Measurements from ENCODE around the gene ANKIB1. TPM values are rescaled to one million over a fixed set of nuclear protein-coding genes. Genes with fewer than 3 reads are reported as not detected.
A peak's percentile ranks its signal among the peaks of the same experiment; 100 is the strongest.

The ANKIB1 gene
- total and polyA plus RNA-seq, 9 of the 15 experiments (the other 6 are each of a cell fraction or from before 2014, with no cell fraction given), result 5.9 to 25.2 (median 16.1) TPM

DNA sequence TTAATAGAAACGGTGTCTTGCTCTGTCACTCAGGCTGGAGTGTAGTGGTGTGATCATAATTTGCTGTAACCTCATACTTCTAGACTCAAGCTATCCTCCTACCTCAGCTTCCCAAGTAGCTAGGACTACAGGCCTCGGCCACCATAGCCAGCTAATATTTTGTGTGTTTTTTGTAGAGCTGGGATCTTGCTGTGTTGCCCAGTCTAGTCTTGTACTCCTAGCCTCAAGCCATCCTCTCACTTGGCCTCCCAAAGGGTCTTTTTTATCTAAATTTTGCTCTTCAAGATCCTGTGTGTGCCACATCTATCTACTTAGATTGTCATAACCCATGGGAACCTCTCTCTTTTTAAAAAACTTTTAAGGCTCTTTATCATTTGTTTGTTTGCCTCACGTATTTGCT lies 50.5 kb downstream of the ANKIB1 start:
- no peaks in the 10 kb centered on the region for H4K20me1 ChIP-seq (replicated peaks; ENCODE audit: control insufficient read depth, insufficient read depth, low read length)
- H3K9ac ChIP-seq (ENCODE audit: insufficient read depth in 1 of 2, low read depth in 2 of 2, low read length in 2 of 2), result no peak overlapping the region
- ATAC-seq (peak; percentile 32; the same call in 2 of the 3 replicates), FAIRE-seq (no peak), DNase-seq (ENCODE audit: extremely low read depth in 1 of 4, low spot score in 3 of 4) (no peak)
- ChIA-PET POLR2A (interaction anchor here (0.5 to 2.0 kb wide), 4 partner anchors 16 to 188 kb away, joined by 3 to 5 read pairs (median 3); no protein-coding TSS in a partner anchor), CTCF (ENCODE audit: low intra/inter-chr PET ratio) (no interaction called here)
- H3K4me2 ChIP-seq (ENCODE audit: insufficient read depth, low read length), result no peak overlapping the region
- no peaks in the 10 kb centered on the region for H3K27me3 ChIP-seq (ENCODE audit: control insufficient read depth in 2 of 2, insufficient read depth in 2 of 2, low read length in 2 of 2)
- no peak overlapping the region for H3K27ac ChIP-seq (ENCODE audit: extremely low read depth, low read depth, low read length)
- peaks cover 22% of the 10 kb centered on the region; the same call in 2 of the 3 replicates for H3K36me3 ChIP-seq (ENCODE audit: control insufficient read depth, insufficient read depth, low read length)
- H2AFZ ChIP-seq (ENCODE audit: low read depth, low read length), result no peak overlapping the region
- TF ChIP-seq ZNF121 (CRISPR knock-in tag; conservative IDR thresholded peaks at IDR 0.05), result peak; percentile 54; the same call in 1 of the 2 replicates
- TF ChIP-seq, protein P1, sequence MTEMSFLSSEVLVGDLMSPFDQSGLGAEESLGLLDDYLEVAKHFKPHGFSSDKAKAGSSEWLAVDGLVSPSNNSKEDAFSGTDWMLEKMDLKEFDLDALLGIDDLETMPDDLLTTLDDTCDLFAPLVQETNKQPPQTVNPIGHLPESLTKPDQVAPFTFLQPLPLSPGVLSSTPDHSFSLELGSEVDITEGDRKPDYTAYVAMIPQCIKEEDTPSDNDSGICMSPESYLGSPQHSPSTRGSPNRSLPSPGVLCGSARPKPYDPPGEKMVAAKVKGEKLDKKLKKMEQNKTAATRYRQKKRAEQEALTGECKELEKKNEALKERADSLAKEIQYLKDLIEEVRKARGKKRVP (CRISPR knock-in tag; IDR thresholded peaks at IDR 0.05), result no peak
- H3K4me1 ChIP-seq (replicated peaks in 1 of 2; ENCODE audit: control insufficient read depth in 2 of 2, insufficient read depth in 2 of 2, low read length in 2 of 2), result peaks cover 0 to 3% of the 10 kb centered on the region in 2 experiments; a peak in 1 of 5 replicates
- BruUV-seq (replicated peaks), result no TSS peak
- no peaks in the 10 kb centered on the region for H3K9me3 ChIP-seq (replicated peaks; ENCODE audit: control insufficient read depth, insufficient read depth, low read depth, low read length)
- intact Hi-C loops (cut with micrococcal nuclease) (loop anchor here (10.0 kb wide), 1 partner anchor 51 kb away; the partner anchor contains the start of genes ANKIB1 and KRIT1), in situ Hi-C loops (cut with MboI) (no loop called here)
- WGBS (ENCODE audit: insufficient coverage, low coverage, missing lambda C conversion rate), result 93% methylated on average over 3 of the region's 3 CpGs
- H3K9me1 ChIP-seq (ENCODE audit: control insufficient read depth, insufficient read depth, low read length), result no peaks in the 10 kb centered on the region
- no peaks in the 10 kb centered on the region; the same call in 2 of the 3 replicates for H3K79me2 ChIP-seq (ENCODE audit: control insufficient read depth, insufficient read depth, low read length)
- no peak overlapping the region for H3K4me3 ChIP-seq

DNA sequence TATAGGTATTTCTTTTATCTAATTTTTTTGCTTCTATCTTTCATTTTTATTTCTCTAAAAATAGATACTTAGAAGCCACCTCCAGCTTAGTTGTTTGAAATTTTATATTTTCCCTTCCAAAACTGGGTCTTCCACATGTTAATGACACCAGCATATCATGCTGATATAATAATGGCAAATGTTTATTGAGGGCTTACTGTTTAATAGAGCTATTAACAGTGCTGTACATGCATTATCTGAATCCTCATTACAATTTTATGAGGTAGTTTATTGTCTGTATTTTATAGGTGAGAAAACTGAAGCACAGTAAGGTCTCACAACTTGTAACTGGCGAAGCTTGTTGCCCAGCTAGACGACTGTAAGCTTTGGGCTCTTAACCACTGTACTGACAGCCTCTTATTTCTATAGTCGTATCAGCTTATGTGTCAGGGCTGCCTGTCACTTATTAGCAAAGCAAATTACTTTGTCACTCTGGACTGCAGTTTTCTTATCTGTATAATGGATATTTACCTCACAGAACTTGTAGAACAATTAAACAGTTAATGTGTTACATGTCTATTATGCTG lies 51.2 kb downstream of the ANKIB1 start:
- Histone ChIP-seq H2AFZ (ENCODE audit: low read depth, low read length) (no peak overlapping the region), H3K27ac (ENCODE audit: extremely low read depth, low read depth, low read length) (no peak overlapping the region), H3K79me2 (ENCODE audit: control insufficient read depth, insufficient read depth, low read length) (no peaks in the 10 kb centered on the region; the same call in 2 of the 3 replicates), H3K27me3 (ENCODE audit: control insufficient read depth in 2 of 2, insufficient read depth in 2 of 2, low read length in 2 of 2) (no peaks in the 10 kb centered on the region), H3K9ac (ENCODE audit: insufficient read depth in 1 of 2, low read depth in 2 of 2, low read length in 2 of 2) (no peak overlapping the region), H3K4me3 (no peak overlapping the region), H3K36me3 (ENCODE audit: control insufficient read depth, insufficient read depth, low read length) (peaks cover 22% of the 10 kb centered on the region; the same call in 2 of the 3 replicates), H3K9me1 (ENCODE audit: control insufficient read depth, insufficient read depth, low read length) (no peaks in the 10 kb centered on the region), H3K4me1 (replicated peaks in 1 of 2; ENCODE audit: control insufficient read depth in 2 of 2, insufficient read depth in 2 of 2, low read length in 2 of 2) (no peaks in the 10 kb centered on the region), H4K20me1 (replicated peaks; ENCODE audit: control insufficient read depth, insufficient read depth, low read length) (no peaks in the 10 kb centered on the region), H3K9me3 (replicated peaks; ENCODE audit: control insufficient read depth, insufficient read depth, low read depth, low read length) (no peaks in the 10 kb centered on the region), H3K4me2 (ENCODE audit: insufficient read depth, low read length) (no peak overlapping the region)
- ChIA-PET CTCF (ENCODE audit: low intra/inter-chr PET ratio) (no interaction called here), POLR2A (no interaction called here)
- no peak for FAIRE-seq
- BruUV-seq (replicated peaks), result no TSS peak
- WGBS (ENCODE audit: insufficient coverage, low coverage, missing lambda C conversion rate), result 85% methylated on average over 3 of the region's 3 CpGs
- no peak for ATAC-seq
- intact Hi-C loops (cut with micrococcal nuclease) (loop anchor here (10.0 kb wide), 1 partner anchor 52 kb away; the partner anchor contains the start of genes ANKIB1 and KRIT1), in situ Hi-C loops (cut with MboI) (no loop called here)
- DNase-seq (ENCODE audit: extremely low read depth in 1 of 4, low spot score in 3 of 4), result no peak
- TF ChIP-seq, protein P2, sequence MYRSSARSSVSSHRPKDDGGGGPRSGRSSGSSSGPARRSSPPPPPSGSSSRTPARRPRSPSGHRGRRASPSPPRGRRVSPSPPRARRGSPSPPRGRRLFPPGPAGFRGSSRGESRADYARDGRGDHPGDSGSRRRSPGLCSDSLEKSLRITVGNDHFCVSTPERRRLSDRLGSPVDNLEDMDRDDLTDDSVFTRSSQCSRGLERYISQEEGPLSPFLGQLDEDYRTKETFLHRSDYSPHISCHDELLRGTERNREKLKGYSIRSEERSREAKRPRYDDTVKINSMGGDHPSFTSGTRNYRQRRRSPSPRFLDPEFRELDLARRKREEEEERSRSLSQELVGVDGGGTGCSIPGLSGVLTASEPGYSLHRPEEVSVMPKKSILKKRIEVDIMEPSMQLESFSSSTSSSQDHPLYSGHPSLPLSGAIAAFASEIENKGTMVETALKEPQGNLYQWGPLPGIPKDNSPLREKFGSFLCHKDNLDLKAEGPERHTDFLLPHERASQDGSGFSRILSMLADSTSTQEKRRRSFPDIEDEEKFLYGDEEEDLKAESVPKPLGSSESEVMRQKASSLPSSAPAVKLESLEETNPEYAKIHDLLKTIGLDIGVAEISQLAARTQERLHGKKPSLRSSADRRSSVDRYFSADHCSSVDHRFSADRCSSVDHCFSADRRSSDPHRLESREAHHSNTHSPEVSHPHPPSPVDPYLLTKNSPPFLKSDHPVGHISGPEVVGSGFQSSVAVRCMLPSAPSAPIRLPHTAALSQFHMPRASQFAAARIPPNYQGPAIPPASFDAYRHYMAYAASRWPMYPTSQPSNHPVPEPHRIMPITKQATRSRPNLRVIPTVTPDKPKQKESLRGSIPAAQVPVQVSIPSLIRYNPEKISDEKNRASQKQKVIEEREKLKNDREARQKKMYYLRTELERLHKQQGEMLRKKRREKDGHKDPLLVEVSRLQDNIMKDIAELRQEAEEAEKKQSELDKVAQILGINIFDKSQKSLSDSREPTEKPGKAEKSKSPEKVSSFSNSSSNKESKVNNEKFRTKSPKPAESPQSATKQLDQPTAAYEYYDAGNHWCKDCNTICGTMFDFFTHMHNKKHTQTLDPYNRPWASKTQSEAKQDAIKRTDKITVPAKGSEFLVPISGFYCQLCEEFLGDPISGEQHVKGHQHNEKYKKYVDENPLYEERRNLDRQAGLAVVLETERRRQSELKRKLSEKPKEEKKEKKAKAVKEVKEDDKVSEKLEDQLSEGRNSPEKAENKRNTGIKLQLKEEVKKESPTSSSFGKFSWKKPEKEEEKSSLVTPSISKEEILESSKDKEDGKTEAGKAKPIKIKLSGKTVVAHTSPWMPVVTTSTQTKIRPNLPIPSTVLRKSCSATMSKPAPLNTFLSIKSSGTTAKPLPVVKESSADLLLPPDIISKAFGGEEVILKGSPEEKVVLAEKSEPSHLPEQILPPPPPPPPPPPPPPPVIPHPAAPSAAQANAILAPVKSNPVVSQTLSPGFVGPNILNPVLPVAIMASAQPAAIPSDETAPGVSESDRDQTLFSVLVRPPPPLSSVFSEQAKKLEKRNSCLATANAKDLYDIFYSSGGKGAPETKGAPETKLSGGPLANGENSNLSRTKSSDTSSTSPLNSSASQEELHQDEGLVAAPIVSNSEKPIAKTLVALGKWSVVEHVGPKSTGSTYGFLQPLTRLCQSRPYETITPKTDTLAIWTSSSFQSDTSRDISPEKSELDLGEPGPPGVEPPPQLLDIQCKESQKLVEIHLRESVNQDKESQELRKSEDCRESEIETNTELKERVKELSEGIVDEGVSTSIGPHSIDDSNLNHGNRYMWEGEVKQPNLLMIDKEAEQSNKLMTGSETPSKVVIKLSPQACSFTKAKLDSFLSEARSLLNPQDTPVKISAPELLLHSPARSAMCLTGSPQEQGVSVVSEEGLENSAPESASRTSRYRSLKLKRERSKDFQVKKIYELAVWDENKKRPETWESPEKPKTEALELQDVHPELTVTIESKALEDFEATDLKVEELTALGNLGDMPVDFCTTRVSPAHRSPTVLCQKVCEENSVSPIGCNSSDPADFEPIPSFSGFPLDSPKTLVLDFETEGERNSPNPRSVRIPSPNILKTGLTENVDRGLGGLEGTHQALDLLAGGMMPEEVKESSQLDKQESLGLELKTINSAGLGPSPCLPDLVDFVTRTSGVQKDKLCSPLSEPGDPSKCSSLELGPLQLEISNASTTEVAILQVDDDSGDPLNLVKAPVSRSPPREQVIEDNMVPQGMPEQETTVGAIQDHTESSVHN (IDR thresholded peaks at IDR 0.05; ENCODE audit: borderline replicate concordance in 1 of 2, low read depth in 1 of 2), result no peak
- TF ChIP-seq HNRNPK (IDR thresholded peaks at IDR 0.05; ENCODE audit: low read depth, low read length, poor library complexity, severe bottlenecking), result no peak

Data from K562 (cell line).